Measurements from ENCODE around the gene LHPP.
A peak's percentile ranks its signal among the peaks of the same experiment; 100 is the strongest.

LHPP gene

GRCh38 chr10:124644771-124645415, 183.3 kb downstream of the LHPP start:
- DNase-seq (ENCODE audit: low spot score), result no peak

- no peak for DNase-seq (ENCODE audit: low spot score)
These were observed 184.0 kb downstream of the LHPP start for GRCh38 chr10:124645467-124646095.

- no peak for DNase-seq (ENCODE audit: low spot score)
These were observed 185.1 kb downstream of the LHPP start for GRCh38 chr10:124646483-124647352.

GRCh38 chr10:124647421-124648130, 186.0 kb downstream of the LHPP start:
- DNase-seq (ENCODE audit: low spot score), result peak; percentile 61

- DNase-seq (ENCODE audit: low spot score), result no peak
These were observed 186.5 kb downstream of the LHPP start for GRCh38 chr10:124648131-124648475.

- peak; percentile 39 for DNase-seq (ENCODE audit: low spot score)
These were observed 187.1 kb downstream of the LHPP start for GRCh38 chr10:124648738-124649137.

GRCh38 chr10:124649214-124649613, 187.6 kb downstream of the LHPP start:
- no peak for DNase-seq (ENCODE audit: low spot score)

- DNase-seq (ENCODE audit: low spot score), result no peak
These were observed 188.6 kb downstream of the LHPP start for GRCh38 chr10:124650263-124650662.

- DNase-seq (ENCODE audit: low spot score), result no peak
These were observed 189.3 kb downstream of the LHPP start for GRCh38 chr10:124650820-124651401.

- no peak for DNase-seq (ENCODE audit: low spot score)
These were observed 189.8 kb downstream of the LHPP start for GRCh38 chr10:124651402-124651891.

GRCh38 chr10:124652200-124652599, 190.6 kb downstream of the LHPP start:
- DNase-seq (ENCODE audit: low spot score), result no peak

GRCh38 chr10:124652701-124653100, 191.1 kb downstream of the LHPP start:
- no peak for DNase-seq (ENCODE audit: low spot score)

GRCh38 chr10:124653311-124653710, 191.7 kb downstream of the LHPP start:
- DNase-seq (ENCODE audit: low spot score), result no peak

GRCh38 chr10:124653811-124654651, 192.4 kb downstream of the LHPP start:
- DNase-seq (ENCODE audit: low spot score), result no peak

GRCh38 chr10:124654686-124655085, 193.1 kb downstream of the LHPP start:
- no peak for DNase-seq (ENCODE audit: low spot score)

GRCh38 chr10:124655191-124656112, 193.8 kb downstream of the LHPP start:
- DNase-seq (ENCODE audit: low spot score), result no peak

GRCh38 chr10:124656113-124656490, 194.5 kb downstream of the LHPP start:
- DNase-seq (ENCODE audit: low spot score), result no peak

GRCh38 chr10:124656541-124656940, 194.9 kb downstream of the LHPP start:
- no peak for DNase-seq (ENCODE audit: low spot score)

GRCh38 chr10:124657806-124658205, 196.2 kb downstream of the LHPP start:
- DNase-seq (ENCODE audit: low spot score), result no peak
